ENCODE results near the gene COG1.

Gene COG1

GRCh38 chr17:73191443-73192205, 1.2 kb upstream of the COG1 start:
- 0 out of 2 replicates have a peak, but pooled peaks cover 3% of the 10 kb centered on the region for H3K4me1 ChIP-seq (ENCODE audit: insufficient read depth, low read length)
- H3K4me3 ChIP-seq (ENCODE audit: low read length), result peak overlapping the region; percentile 97
- H3K36me3 ChIP-seq (ENCODE audit: insufficient read depth, low read length), result peaks cover 7% of the 10 kb centered on the region
- 9% methylated on average over 25 of the region's 26 CpGs for WGBS
- H3K27ac ChIP-seq (ENCODE audit: low read depth, low read length), result peak overlapping the region; percentile 95
- peak overlapping the region; percentile 98 for H3K9ac ChIP-seq (ENCODE audit: low read depth, low read length)
- no peaks in the 10 kb centered on the region for H3K27me3 ChIP-seq (ENCODE audit: insufficient read depth, low read length)
- no peaks in the 10 kb centered on the region for H3K9me3 ChIP-seq (ENCODE audit: insufficient read depth, low read depth, low read length)

- 0 out of 2 replicates have a peak, but pooled peaks cover 3% of the 10 kb centered on the region for H3K4me1 ChIP-seq (ENCODE audit: insufficient read depth, low read length)
- no peaks in the 10 kb centered on the region for H3K9me3 ChIP-seq (ENCODE audit: insufficient read depth, low read depth, low read length)
- H3K27me3 ChIP-seq (ENCODE audit: insufficient read depth, low read length), result no peaks in the 10 kb centered on the region
- H3K27ac ChIP-seq (ENCODE audit: low read depth, low read length), result peak overlapping the region; percentile 95
- whole genome bisulfite sequencing, result under 1% methylated on average over 60 of the region's 74 CpGs
- H3K36me3 ChIP-seq (ENCODE audit: insufficient read depth, low read length), result peaks cover 14% of the 10 kb centered on the region
- H3K4me3 ChIP-seq (ENCODE audit: low read length), result peak overlapping the region; percentile 97
- H3K9ac ChIP-seq (ENCODE audit: low read depth, low read length), result peak overlapping the region; percentile 98
Measured at GRCh38 chr17:73192206-73192893, 505 bp upstream of the COG1 start.

- H3K36me3 ChIP-seq (ENCODE audit: insufficient read depth, low read length), result peaks cover 33% of the 10 kb centered on the region
- H3K27me3 ChIP-seq (ENCODE audit: insufficient read depth, low read length), result no peaks in the 10 kb centered on the region
- H3K9ac ChIP-seq (ENCODE audit: low read depth, low read length), result no peak overlapping the region
- H3K27ac ChIP-seq (ENCODE audit: low read depth, low read length), result no peak overlapping the region
- 92% methylated on average over 22 of the region's 22 CpGs for WGBS
- H3K9me3 ChIP-seq (ENCODE audit: insufficient read depth, low read depth, low read length), result no peaks in the 10 kb centered on the region
- no peak overlapping the region for H3K4me3 ChIP-seq (ENCODE audit: low read length)
- H3K4me1 ChIP-seq (ENCODE audit: insufficient read depth, low read length), result 0 out of 2 replicates have a peak, but pooled peaks cover 3% of the 10 kb centered on the region
Measured at GRCh38 chr17:73194514-73195222, 1.8 kb downstream of the COG1 start.

- Histone ChIP-seq H3K9ac (ENCODE audit: low read depth, low read length) (no peak overlapping the region), H3K27ac (ENCODE audit: low read depth, low read length) (no peak overlapping the region), H3K36me3 (ENCODE audit: insufficient read depth, low read length) (peaks cover 51% of the 10 kb centered on the region), H3K4me1 (ENCODE audit: insufficient read depth, low read length) (0 out of 2 replicates have a peak, but pooled peaks cover 3% of the 10 kb centered on the region), H3K9me3 (ENCODE audit: insufficient read depth, low read depth, low read length) (no peaks in the 10 kb centered on the region), H3K4me3 (ENCODE audit: low read length) (no peak overlapping the region), H3K27me3 (ENCODE audit: insufficient read depth, low read length) (no peaks in the 10 kb centered on the region)
- 89% methylated on average over 13 of the region's 13 CpGs for WGBS
Measured at GRCh38 chr17:73196500-73196899, 3.6 kb downstream of the COG1 start.

- H3K4me1 ChIP-seq (ENCODE audit: insufficient read depth, low read length), result 0 out of 2 replicates have a peak, but pooled peaks cover 3% of the 10 kb centered on the region
- H3K9ac ChIP-seq (ENCODE audit: low read depth, low read length), result no peak overlapping the region
- H3K4me3 ChIP-seq (ENCODE audit: low read length), result no peak overlapping the region
- H3K9me3 ChIP-seq (ENCODE audit: insufficient read depth, low read depth, low read length), result no peaks in the 10 kb centered on the region
- WGBS, result 88% methylated on average over 5 of the region's 5 CpGs
- no peak overlapping the region for H3K27ac ChIP-seq (ENCODE audit: low read depth, low read length)
- H3K36me3 ChIP-seq (ENCODE audit: insufficient read depth, low read length), result peaks cover 55% of the 10 kb centered on the region
- H3K27me3 ChIP-seq (ENCODE audit: insufficient read depth, low read length), result no peaks in the 10 kb centered on the region
Measured at GRCh38 chr17:73197161-73197560, 4.3 kb downstream of the COG1 start.

GRCh38 chr17:73198201-73198929, 5.5 kb downstream of the COG1 start:
- no peaks in the 10 kb centered on the region for H3K9me3 ChIP-seq (ENCODE audit: insufficient read depth, low read depth, low read length)
- H3K27ac ChIP-seq (ENCODE audit: low read depth, low read length), result no peak overlapping the region
- H3K9ac ChIP-seq (ENCODE audit: low read depth, low read length), result no peak overlapping the region
- H3K36me3 ChIP-seq (ENCODE audit: insufficient read depth, low read length), result peaks cover 67% of the 10 kb centered on the region
- H3K4me1 ChIP-seq (ENCODE audit: insufficient read depth, low read length), result 0 out of 2 replicates have a peak, but pooled peaks cover 3% of the 10 kb centered on the region
- 93% methylated on average over 9 of the region's 9 CpGs for WGBS
- H3K27me3 ChIP-seq (ENCODE audit: insufficient read depth, low read length), result no peaks in the 10 kb centered on the region
- H3K4me3 ChIP-seq (ENCODE audit: low read length), result no peak overlapping the region

GRCh38 chr17:73198930-73199260, 6.0 kb downstream of the COG1 start:
- 96% methylated on average over 7 of the region's 7 CpGs for WGBS

GRCh38 chr17:73199751-73200317, 7.0 kb downstream of the COG1 start:
- no peaks in the 10 kb centered on the region for H3K4me1 ChIP-seq (ENCODE audit: insufficient read depth, low read length)
- no peaks in the 10 kb centered on the region for H3K27me3 ChIP-seq (ENCODE audit: insufficient read depth, low read length)
- H3K9me3 ChIP-seq (ENCODE audit: insufficient read depth, low read depth, low read length), result no peaks in the 10 kb centered on the region
- H3K9ac ChIP-seq (ENCODE audit: low read depth, low read length), result no peak overlapping the region
- H3K27ac ChIP-seq (ENCODE audit: low read depth, low read length), result no peak overlapping the region
- WGBS, result 96% methylated on average over 8 of the region's 8 CpGs
- H3K36me3 ChIP-seq (ENCODE audit: insufficient read depth, low read length), result peaks cover 81% of the 10 kb centered on the region
- no peak overlapping the region for H3K4me3 ChIP-seq (ENCODE audit: low read length)

More at GRCh38 chr17:73198930-73199260, 6.0 kb downstream of the COG1 start:
- Histone ChIP-seq H3K27me3 (ENCODE audit: insufficient read depth, low read length) (no peaks in the 10 kb centered on the region), H3K36me3 (ENCODE audit: insufficient read depth, low read length) (peaks cover 73% of the 10 kb centered on the region), H3K9ac (ENCODE audit: low read depth, low read length) (no peak overlapping the region), H3K9me3 (ENCODE audit: insufficient read depth, low read depth, low read length) (no peaks in the 10 kb centered on the region), H3K27ac (ENCODE audit: low read depth, low read length) (no peak overlapping the region), H3K4me1 (ENCODE audit: insufficient read depth, low read length) (no peaks in the 10 kb centered on the region), H3K4me3 (ENCODE audit: low read length) (no peak overlapping the region)

- Histone ChIP-seq H3K9ac (ENCODE audit: low read depth, low read length) (no peak overlapping the region), H3K27ac (ENCODE audit: low read depth, low read length) (no peak overlapping the region), H3K4me3 (ENCODE audit: low read length) (no peak overlapping the region), H3K9me3 (ENCODE audit: insufficient read depth, low read depth, low read length) (no peaks in the 10 kb centered on the region), H3K36me3 (ENCODE audit: insufficient read depth, low read length) (peaks cover 86% of the 10 kb centered on the region), H3K4me1 (ENCODE audit: insufficient read depth, low read length) (no peaks in the 10 kb centered on the region), H3K27me3 (ENCODE audit: insufficient read depth, low read length) (no peaks in the 10 kb centered on the region)
- WGBS, result 92% methylated on average over 10 of the region's 10 CpGs
Measured at GRCh38 chr17:73200476-73200875, 7.6 kb downstream of the COG1 start.

GRCh38 chr17:73201215-73202069, 8.6 kb downstream of the COG1 start:
- H3K4me3 ChIP-seq (ENCODE audit: low read length), result no peak overlapping the region
- H3K9me3 ChIP-seq (ENCODE audit: insufficient read depth, low read depth, low read length), result no peaks in the 10 kb centered on the region
- H3K27me3 ChIP-seq (ENCODE audit: insufficient read depth, low read length), result no peaks in the 10 kb centered on the region
- no peak overlapping the region for H3K9ac ChIP-seq (ENCODE audit: low read depth, low read length)
- H3K27ac ChIP-seq (ENCODE audit: low read depth, low read length), result no peak overlapping the region
- no peaks in the 10 kb centered on the region for H3K4me1 ChIP-seq (ENCODE audit: insufficient read depth, low read length)
- WGBS, result 92% methylated on average over 19 of the region's 19 CpGs
- H3K36me3 ChIP-seq (ENCODE audit: insufficient read depth, low read length), result peaks cover 95% of the 10 kb centered on the region

Measured in HUES64 (cell line).